ENCODE results near the gene RASGRP4.
"Not testable (repeated sequence)": the region's sequence is repeated elsewhere in the genome, so short reads cannot be mapped to it uniquely, and the experiment has no call there.

Gene RASGRP4

DNA sequence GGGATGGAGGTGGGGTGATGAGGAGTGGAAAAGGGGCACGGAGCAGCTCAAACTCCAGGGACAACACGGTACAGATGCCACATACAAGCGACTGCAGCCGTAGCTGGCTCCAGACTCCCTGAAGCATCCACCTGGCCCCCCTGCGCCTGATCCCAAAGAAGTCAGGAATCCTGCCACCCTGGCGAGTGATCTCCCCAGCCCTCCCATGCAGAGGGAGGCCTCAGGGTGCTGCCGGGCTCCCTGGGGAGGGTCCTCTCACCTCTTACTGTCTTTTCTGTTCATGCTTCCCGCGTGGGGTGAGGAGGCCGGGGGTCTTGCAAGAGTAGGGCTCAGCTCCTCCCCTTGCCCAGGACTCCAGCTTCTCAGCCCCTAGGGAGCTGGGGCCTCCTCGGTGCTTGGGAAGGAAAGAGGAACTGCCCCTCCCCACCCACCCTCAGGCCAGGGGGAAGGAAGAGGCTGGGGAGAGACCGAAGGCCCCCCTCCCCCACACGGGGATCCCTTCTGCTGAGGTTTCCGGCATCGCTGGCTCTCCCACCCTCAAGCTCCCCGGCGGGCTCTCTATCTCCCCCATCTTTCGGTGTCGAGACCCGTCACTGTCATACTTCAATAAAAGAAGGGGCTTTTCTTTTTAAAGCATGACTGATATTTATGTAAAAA, at the start of gene RASGRP4:
Gene RASGRP4, minus strand, starts transcription at position 410 of the 657 bp plus-strand sequence. Its CDS starts 128 bp downstream, at position 282.
- no peak for DNase-seq

GRCh38 chr19:38475176-38475575, 49.2 kb upstream of the RASGRP4 start:
- no peak for DNase-seq

- no peak for DNase-seq
Observed at GRCh38 chr19:38473201-38473600, 47.2 kb upstream of the RASGRP4 start.

DNA sequence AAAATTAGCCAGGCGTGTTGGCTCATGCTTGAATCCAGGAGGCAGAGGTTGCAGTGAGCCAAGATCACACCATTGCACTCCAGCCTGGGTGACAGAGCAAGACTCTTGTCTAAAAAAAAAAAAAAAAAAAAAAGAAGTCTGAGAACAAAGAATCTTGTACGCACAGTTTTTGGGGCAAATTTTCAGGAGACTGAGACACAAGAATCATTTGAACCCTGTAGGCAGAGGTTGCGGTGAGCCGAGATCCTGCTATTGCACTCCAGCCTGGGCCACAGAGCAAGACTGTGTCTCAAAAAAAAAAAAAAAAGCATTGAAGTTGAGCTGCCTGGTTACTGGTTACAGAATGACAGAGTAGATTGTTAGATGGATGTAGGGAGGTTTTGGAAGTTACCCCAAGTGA, 46.7 kb upstream of the RASGRP4 start:
- not testable (repeated sequence) for DNase-seq

GRCh38 chr19:38470788-38471480, 44.9 kb upstream of the RASGRP4 start:
- no peak for DNase-seq

DNA sequence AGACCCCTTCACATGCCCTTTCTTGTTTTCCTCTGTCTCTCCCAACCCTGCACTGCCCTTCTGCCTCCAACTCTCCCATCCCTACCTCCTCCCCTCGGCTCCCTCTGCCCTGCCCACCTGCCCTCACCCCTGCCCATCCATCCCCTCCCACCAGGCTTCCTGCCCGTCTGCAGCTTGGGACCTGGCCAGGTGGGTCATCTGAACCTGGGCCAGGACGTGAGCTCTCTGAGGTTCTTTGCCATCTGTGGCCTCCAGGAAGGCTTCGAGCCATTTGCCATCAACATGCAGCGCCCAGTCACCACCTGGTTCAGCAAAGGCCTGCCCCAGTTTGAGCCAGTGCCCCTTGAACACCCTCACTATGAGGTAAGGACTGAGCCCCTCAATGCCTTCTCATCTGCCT, 43.1 kb upstream of the RASGRP4 start:
- no peak for DNase-seq

- no peak for DNase-seq
Observed at GRCh38 chr19:38467541-38468525, 41.8 kb upstream of the RASGRP4 start.

DNA sequence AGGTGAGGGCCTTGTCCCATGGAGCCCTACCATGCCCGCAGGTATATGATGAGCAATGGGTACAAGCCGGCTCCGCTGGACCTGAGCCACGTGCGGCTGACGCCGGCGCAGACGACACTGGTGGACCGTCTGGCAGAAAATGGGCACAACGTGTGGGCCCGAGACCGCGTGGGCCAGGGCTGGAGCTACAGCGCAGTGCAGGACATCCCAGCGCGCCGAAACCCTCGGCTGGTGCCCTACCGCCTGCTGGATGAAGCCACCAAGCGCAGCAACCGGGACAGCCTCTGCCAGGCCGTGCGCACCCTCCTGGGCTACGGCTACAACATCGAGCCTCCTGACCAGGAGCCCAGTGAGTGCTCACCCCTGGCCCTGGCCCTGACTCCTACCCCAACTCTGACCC, 40.0 kb upstream of the RASGRP4 start:
- no peak for DNase-seq

- no peak for DNase-seq
Observed at GRCh38 chr19:38464421-38465082, 38.5 kb upstream of the RASGRP4 start.

- no peak for DNase-seq
Observed at GRCh38 chr19:38463365-38463764, 37.3 kb upstream of the RASGRP4 start.

GRCh38 chr19:38458991-38459390, 33.0 kb upstream of the RASGRP4 start:
- DNase-seq: no peak

- DNase-seq: no peak
Observed at GRCh38 chr19:38457690-38458405, 31.8 kb upstream of the RASGRP4 start.

DNA sequence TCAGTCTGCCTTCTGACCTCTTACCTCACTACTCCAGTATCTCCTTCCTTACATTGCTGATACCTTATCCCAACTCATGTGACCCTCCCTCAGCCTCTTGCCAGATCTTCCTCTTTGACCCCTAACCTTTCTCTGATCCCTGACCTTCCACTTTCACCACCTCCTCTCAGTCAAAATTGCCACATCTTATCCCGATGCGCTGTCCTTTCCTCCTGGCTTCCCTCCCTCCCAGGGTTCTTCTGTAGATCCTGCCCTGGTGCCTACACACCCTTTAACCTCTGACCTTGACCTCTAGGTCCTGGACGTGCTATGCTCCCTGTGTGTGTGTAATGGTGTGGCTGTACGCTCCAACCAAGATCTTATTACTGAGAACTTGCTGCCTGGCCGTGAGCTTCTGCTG, 31.2 kb upstream of the RASGRP4 start:
- no peak for DNase-seq

DNA sequence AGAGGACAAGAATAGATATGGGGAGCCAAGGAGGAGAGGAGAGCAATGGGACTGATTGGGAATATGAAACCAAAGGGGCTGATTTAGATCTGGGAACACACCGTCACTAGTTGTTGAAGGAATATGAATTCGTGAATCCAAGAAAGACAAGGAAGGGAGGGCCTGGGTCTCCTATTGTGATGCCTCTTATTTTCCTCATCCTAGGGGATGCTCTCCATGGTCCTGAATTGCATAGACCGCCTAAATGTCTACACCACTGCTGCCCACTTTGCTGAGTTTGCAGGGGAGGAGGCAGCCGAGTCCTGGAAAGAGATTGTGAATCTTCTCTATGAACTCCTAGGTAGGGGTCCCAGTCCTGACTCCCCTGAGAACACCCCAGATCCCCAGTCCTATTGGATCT, 29.0 kb upstream of the RASGRP4 start:
- DNase-seq: no peak

- no peak for DNase-seq
Observed at GRCh38 chr19:38453596-38453995, 27.6 kb upstream of the RASGRP4 start.

GRCh38 chr19:38452430-38453366, 26.7 kb upstream of the RASGRP4 start:
- DNase-seq: peak in 1 of 2 experiments; percentile 13

DNA sequence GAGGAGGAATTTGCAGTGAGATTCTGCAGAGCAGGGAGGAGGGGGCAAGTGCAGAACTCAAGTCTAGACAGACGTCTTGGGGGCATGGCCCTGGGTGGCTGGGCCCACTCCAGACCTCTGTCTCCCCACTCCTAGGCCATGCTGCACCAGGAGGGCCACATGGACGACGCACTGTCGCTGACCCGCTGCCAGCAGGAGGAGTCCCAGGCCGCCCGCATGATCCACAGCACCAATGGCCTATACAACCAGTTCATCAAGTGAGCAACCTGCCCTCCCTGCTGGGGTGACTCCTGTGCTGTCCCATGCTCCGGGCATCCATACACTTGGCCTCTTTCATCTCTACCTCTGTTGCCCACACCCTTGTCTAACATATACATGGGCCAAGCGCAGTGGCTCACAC, 25.6 kb upstream of the RASGRP4 start:
- DNase-seq: no peak

- no peak for DNase-seq
Observed at GRCh38 chr19:38451036-38451435, 25.0 kb upstream of the RASGRP4 start.

DNA sequence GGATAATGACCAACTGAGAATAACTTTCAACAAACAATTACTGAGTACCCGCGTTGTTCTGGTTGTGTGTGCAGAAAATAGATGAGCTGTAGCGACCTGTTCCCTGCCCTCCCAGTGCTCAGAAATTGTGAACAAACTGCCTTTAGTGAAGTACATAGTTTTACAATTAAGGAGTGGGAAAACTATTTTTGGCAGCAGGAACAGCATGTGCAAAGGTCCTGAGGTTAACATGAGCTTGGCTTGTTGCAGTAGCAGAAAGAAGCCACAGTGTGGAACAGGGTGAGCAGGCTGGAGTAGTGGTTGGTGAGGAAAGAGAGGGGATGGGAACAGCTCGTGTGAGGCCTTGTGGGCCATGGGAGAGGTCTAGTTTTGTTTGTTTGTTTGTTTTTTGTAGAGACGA, 23.5 kb upstream of the RASGRP4 start:
- DNase-seq: no peak

GRCh38 chr19:38448225-38448624, 22.2 kb upstream of the RASGRP4 start:
- no peak for DNase-seq

- DNase-seq: no peak
Observed at GRCh38 chr19:38445362-38445761, 19.3 kb upstream of the RASGRP4 start.
